Smooth muscle cell (in vitro differentiated cells): ENCODE data around the gene IL25. TPM values are rescaled to one million over a fixed set of nuclear protein-coding genes. Genes with fewer than 3 reads are reported as not detected.

Source experiments
- DNase-seq: peaks from one replicate; lab custom pipeline; 2025; ENCODE audit not compliant: unreplicated experiment; lab: John Stamatoyannopoulos, UW
- H2AFZ ChIP-seq: fragments of 200-600 bp; sonication (generic); 2 replicates; pipeline ENCODE4 v1.6.0; 2016; ENCODE audit warnings: antibody characterized with exemption, low read depth, mild to moderate bottlenecking
- H3F3A ChIP-seq: fragments of 200-600 bp; sonication (generic); 2 replicates; pipeline ENCODE4 v1.6.0; 2017; ENCODE audit warnings: antibody characterized with exemption, low read depth
- H3K27ac ChIP-seq: fragments of 200-600 bp; sonication (generic); 2 replicates; pipeline ENCODE4 v1.5.1; 2016; ENCODE audit warnings: low read depth, mild to moderate bottlenecking
- H3K27me3 ChIP-seq: fragments of 200-600 bp; sonication (generic); 2 replicates; pipeline ENCODE4 v1.6.1; 2016; ENCODE audit warnings: low read depth, mild to moderate bottlenecking
- H3K36me3 ChIP-seq: fragments of 200-600 bp; sonication (generic); 2 replicates; pipeline ENCODE4 v1.5.1; 2016; ENCODE audit warnings: low read depth
- H3K4me1 ChIP-seq: fragments of 200-600 bp; sonication (generic); 2 replicates; pipeline ENCODE4 v1.5.1; 2016; ENCODE audit warnings: low read depth
- H3K4me2 ChIP-seq: fragments of 200-600 bp; sonication (generic); 2 replicates; pipeline ENCODE4 v1.6.0; 2016; ENCODE audit warnings: mild to moderate bottlenecking
- H3K4me3 ChIP-seq: fragments of 200-600 bp; sonication (generic); 2 replicates; pipeline ENCODE4 v1.5.1; 2016; ENCODE audit warnings: mild to moderate bottlenecking
- H3K79me2 ChIP-seq: fragments of 200-600 bp; sonication (generic); 2 replicates; pipeline ENCODE4 v1.6.0; 2016; ENCODE audit warnings: low read depth, mild to moderate bottlenecking
- H3K9ac ChIP-seq: fragments of 200-600 bp; sonication (generic); 2 replicates; pipeline ENCODE4 v1.6.0; 2016; ENCODE audit warnings: low read depth
- H3K9me3 ChIP-seq: fragments of 200-600 bp; sonication (generic); replicated peaks from 2 replicates; pipeline ENCODE4 v1.5.1; 2016; ENCODE audit warnings: low read depth
- H4K20me1 ChIP-seq: fragments of 200-600 bp; sonication (generic); 2 replicates; pipeline ENCODE4 v1.6.0; 2016; ENCODE audit warnings: low read depth
- CTCF ChIP-seq: fragments of 200-600 bp; sonication (generic); IDR thresholded peaks from 2 replicates; pipeline ENCODE4 v1.5.1; 2017; ENCODE audit warnings: borderline replicate concordance, mild to moderate bottlenecking, antibody characterized with exemption; ENCODE audit not compliant: insufficient read depth, poor library complexity, severe bottlenecking
- WGBS: methylation state at CpG from one replicate; pipeline ENCODE4 v1.1.7; 2016; ENCODE audit warnings: low lambda C conversion rate; 5-methylcytosine and 5-hydroxymethylcytosine counted together
- polyA plus RNA-seq: library from polyadenylated mRNA; unstranded; fragments of >200 nt; fragmentation: Nextera tagmentation; extraction: Ambion mirVana; gene quantifications from 2 replicates; pipeline ENCODE4 v1.2.1, GENCODE V29; 2016
- total RNA-seq: library from RNA; depleted of rRNA; stranded (reverse); fragments of >200 nt; gene quantifications from 2 replicates; pipeline ENCODE4 v1.2.3, GENCODE V29; 2014

The IL25 gene
- total and polyA plus RNA-seq, 2 experiments from 2014 or later: not detected

GRCh38 chr14:23379366-23380196 is 7.0 kb downstream of the IL25 start:
- no peak overlapping the region for H2AFZ ChIP-seq
- H3K27ac ChIP-seq: no peak overlapping the region
- no peak overlapping the region for H3K9ac ChIP-seq
- no peaks in the 10 kb centered on the region for H3K9me3 ChIP-seq
- H3K36me3 ChIP-seq: no peaks in the 10 kb centered on the region
- 41% methylated on average over 11 of the region's 12 CpGs for WGBS
- TF ChIP-seq CTCF: peak; percentile 91
- no peaks in the 10 kb centered on the region for H3F3A ChIP-seq
- no peaks in the 10 kb centered on the region for H3K79me2 ChIP-seq
- peaks cover 7% of the 10 kb centered on the region for H3K4me1 ChIP-seq
- H3K4me2 ChIP-seq: no peak overlapping the region
- H3K27me3 ChIP-seq: no peaks in the 10 kb centered on the region
- no peak for DNase-seq
- H4K20me1 ChIP-seq: no peaks in the 10 kb centered on the region
- no peak overlapping the region for H3K4me3 ChIP-seq

- no peaks in the 10 kb centered on the region for H4K20me1 ChIP-seq
- no peak overlapping the region for H2AFZ ChIP-seq
- no peaks in the 10 kb centered on the region for H3K79me2 ChIP-seq
- H3K27ac ChIP-seq: no peak overlapping the region
- no peaks in the 10 kb centered on the region for H3K9me3 ChIP-seq
- DNase-seq: no peak
- H3K4me2 ChIP-seq: no peak overlapping the region
- no peak overlapping the region for H3K4me3 ChIP-seq
- WGBS: 69% methylated on average over 16 of the region's 16 CpGs
- H3K4me1 ChIP-seq: peaks cover 7% of the 10 kb centered on the region
- no peaks in the 10 kb centered on the region for H3K27me3 ChIP-seq
- no peak for TF ChIP-seq CTCF
- H3K9ac ChIP-seq: no peak overlapping the region
- no peaks in the 10 kb centered on the region for H3K36me3 ChIP-seq
- H3F3A ChIP-seq: no peaks in the 10 kb centered on the region
Observed at GRCh38 chr14:23380197-23380914, 7.7 kb downstream of the IL25 start.

GRCh38 chr14:23380976-23381375 is 8.4 kb downstream of the IL25 start:
- Histone ChIP-seq H3K27ac (no peak overlapping the region), H3K9ac (no peak overlapping the region), H3K9me3 (no peaks in the 10 kb centered on the region), H4K20me1 (no peaks in the 10 kb centered on the region), H3F3A (no peaks in the 10 kb centered on the region), H3K4me2 (no peak overlapping the region), H3K4me3 (no peak overlapping the region), H2AFZ (no peak overlapping the region), H3K27me3 (no peaks in the 10 kb centered on the region), H3K4me1 (peaks cover 6% of the 10 kb centered on the region), H3K79me2 (no peaks in the 10 kb centered on the region), H3K36me3 (no peaks in the 10 kb centered on the region)
- TF ChIP-seq CTCF: no peak
- WGBS: 86% methylated on average over 4 of the region's 4 CpGs
- no peak for DNase-seq
